Inferior parietal cortex (tissue), 1 donor: Measurements from ENCODE around the gene LENG9.
"Not testable (repeated sequence)": the region's sequence is repeated elsewhere in the genome, so short reads cannot be mapped to it uniquely, and the experiment has no call there.

Experiments
- DNase-seq: peaks from one replicate; pipeline ENCODE4 v3.0.0-alpha.2; 2016; ENCODE audit errors: extremely low spot score

Gene LENG9

GRCh38 chr19:54459282-54460229 is 4.0 kb downstream of the LENG9 start:
- no peak for DNase-seq

DNA sequence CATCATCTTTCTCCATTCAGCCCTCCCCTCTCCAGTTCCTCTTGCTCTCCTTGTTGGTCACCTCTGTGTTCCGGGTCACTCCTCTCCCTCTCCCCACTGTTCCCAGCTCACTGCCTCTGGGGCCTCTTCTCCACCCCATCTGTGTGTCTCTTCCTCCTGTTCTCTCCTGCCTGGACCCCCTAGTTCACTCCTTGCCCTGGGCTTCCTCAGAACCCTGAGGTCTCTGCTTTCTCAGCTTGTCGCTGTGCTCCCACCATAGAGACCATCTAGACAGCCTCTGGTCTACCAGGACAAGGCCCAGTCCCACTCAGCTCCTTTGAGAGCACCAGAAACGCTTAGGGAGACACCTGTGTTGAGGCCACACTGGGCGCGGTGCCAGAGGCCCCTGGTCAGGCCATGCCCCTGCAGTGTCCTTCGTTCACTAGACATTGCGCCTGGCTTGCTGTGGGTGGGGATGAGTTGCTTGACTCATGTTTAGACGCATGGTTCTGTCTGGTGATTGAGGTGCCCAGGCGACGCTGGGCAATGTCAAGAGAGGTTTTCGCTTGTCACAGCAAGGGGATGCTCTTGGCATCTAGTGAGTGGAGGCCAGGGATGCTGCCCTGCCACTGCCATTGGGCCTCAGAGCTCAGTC is 4.8 kb downstream of the LENG9 start:
- no peak for DNase-seq

DNA sequence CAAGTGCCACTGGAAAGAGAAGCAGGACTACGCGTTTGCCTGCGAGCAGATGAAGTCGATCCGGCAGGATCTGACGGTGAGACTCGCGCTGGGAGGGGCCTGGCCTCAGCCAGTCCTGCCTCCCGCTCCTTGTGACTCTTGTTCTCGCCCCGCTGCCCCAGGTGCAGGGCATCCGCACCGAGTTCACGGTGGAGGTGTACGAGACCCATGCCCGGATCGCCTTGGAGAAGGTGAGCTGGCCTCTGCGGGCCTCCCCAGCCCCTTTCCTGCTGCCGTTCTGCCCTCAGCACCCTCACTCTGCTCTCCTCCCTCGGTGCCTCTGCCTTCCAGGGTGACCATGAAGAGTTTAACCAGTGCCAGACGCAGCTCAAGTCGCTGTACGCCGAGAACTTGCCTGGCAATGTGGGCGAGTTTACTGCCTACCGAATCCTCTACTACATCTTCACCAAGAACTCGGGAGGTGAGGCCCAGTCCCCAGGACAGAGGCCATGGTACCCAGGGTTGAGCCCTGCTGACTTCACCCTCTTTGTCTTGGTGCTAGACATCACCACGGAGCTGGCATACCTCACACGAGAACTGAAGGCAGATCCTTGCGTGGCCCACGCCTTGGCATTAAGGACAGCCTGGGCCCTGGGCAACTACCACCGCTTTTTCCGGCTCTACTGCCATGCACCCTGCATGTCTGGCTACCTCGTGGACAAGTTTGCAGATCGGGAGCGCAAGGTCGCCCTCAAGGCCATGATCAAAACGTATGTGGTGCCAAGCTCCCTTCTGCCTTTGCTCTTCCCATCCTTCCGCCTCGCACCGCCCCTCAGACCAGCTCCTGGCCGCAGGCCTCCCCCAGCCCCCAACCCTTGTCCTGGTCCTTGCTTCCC is 5.6 kb downstream of the LENG9 start:
- no peak for DNase-seq

- no peak for DNase-seq
Measured at GRCh38 chr19:54456423-54457373, 6.9 kb downstream of the LENG9 start.

- no peak for DNase-seq
Measured at GRCh38 chr19:54455786-54456422, 7.7 kb downstream of the LENG9 start.

GRCh38 chr19:54454781-54455675 is 8.6 kb downstream of the LENG9 start:
- no peak for DNase-seq

DNA sequence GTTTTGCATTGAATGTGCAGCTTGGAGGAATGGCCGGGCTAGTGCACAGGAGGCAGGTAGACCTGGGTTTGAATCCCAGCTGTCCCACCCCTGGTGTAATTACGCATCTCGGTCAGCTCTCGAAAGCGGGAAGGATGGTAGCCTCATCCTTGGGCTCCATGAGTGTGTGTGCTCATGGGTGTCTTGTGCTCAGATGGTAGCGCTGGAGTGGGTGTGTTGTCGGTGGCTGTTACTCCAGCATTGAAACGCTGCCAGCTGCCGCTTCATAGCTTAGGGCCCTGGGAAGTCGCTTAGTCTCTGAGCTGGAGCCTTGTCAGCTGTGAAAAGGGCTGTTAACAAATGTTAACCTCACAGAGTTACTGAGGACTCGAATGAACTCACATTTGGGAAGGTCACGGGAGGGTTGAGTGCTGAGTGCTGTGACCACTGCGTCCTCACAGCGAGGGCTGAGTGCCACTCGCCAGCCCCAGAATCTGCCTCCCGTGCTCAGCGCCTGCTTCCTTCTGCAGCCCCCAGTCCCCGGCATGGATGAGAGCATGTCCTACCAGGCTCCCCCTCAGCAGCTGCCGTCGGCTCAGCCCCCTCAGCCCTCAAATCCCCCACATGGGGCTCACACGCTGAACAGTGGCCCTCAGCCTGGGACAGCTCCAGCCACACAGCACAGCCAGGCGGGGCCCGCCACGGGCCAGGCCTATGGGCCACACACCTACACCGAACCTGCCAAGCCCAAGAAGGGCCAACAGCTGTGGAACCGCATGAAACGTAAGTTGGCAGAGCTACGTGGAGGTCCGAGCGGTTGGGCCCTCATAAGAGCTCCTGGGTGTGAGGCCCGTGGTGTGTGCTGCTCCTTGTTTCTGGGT is 9.4 kb downstream of the LENG9 start:
- DNase-seq = no peak

DNA sequence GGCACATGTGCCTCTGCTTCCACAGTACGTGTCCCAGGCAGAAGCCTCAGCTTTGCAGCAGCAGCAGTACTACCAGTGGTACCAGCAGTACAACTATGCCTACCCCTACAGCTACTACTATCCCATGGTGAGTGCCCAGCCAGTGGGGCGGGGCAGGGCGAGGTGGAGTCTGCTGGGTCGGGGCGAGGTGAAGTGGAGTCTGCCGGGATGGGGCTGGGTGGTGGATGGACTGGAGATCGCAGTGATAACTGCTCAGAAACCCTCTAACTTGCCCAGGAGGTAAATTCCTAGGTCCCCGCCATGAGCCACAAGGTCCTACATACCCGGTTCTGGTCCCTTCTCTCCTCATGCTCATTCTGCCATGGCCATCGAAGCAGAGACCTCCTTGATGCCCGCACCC is 11.0 kb downstream of the LENG9 start:
- DNase-seq = no peak

DNA sequence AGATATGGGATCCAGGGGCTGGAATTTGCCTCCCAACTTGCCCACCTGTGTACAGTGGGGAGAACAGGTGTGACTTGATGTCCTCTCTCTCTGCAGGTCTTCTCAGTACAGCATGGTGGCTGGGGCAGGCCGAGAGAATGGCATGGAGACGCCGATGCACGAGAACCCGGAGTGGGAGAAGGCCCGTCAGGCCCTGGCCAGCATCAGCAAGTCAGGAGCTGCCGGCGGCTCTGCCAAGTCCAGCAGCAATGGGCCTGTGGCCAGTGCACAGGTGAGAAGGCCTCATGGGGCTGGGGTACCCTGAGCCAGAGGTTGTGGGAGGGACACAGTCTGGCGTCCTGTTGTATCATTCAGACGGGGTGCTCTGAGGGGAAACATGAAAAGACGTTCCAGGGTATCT is 11.6 kb downstream of the LENG9 start:
- DNase-seq = no peak

- DNase-seq = no peak
Measured at GRCh38 chr19:54451331-54451871, 12.2 kb downstream of the LENG9 start.

GRCh38 chr19:54449701-54450069 is 13.9 kb downstream of the LENG9 start:
- DNase-seq = no peak

DNA sequence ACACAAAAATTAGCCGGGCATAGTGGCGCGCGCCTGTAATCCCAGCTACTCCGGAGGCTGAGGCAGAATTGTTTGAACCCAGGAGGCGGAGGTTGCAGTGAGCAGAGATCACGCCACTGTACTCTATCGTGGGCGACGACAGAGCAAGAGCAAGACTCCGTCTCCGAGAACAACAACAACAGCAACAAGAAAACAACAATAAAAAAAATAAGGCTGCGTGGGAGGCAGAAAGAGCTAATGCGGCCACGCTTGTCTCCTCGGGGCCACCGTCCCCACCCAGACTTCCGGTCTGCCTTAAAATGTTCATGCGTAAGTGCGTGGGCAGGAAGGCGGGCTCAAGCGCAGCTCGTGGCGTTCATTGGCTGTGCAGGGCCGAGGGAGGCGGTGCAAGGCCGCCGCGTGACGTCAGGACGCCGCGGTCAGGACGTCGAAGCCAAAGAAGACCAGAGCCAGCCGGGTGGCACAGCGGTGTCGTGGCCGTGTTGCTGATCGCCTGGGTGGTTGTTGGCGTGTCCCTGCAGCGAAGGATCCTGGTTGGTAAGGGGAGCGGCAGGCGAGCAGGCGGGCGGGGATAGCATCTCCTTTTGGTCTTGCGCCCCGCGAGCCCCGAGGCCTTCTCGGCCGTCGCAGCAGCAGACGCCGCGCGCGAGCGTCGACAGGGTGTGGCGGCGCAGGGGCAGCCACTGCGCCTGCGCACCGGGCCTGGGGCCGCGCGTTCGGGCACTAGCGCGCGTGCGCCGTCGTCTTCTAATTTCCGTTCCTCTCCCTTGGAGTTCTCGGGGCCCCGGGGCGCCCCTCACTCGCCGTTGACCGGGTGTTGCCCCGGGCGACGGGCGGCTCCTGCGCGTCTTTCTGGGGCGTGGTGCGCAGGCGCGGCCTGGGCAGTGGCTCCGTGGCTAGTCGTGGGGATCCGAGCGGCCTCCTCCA is 14.5 kb downstream of the LENG9 start, which contains the start of gene LENG8:
Gene LENG8 (plus strand): TSS at position 426 of the 927 bp plus-strand sequence. CDS start 2,146 bp downstream, outside the sequence.
- DNase-seq = peak; percentile 98

- DNase-seq = no peak
Measured at GRCh38 chr19:54448040-54448773, 15.4 kb downstream of the LENG9 start.

- DNase-seq = not testable (repeated sequence)
Measured at GRCh38 chr19:54446349-54446748, 17.2 kb downstream of the LENG9 start.

GRCh38 chr19:54444737-54445136 is 18.8 kb downstream of the LENG9 start:
- DNase-seq = no peak

DNA sequence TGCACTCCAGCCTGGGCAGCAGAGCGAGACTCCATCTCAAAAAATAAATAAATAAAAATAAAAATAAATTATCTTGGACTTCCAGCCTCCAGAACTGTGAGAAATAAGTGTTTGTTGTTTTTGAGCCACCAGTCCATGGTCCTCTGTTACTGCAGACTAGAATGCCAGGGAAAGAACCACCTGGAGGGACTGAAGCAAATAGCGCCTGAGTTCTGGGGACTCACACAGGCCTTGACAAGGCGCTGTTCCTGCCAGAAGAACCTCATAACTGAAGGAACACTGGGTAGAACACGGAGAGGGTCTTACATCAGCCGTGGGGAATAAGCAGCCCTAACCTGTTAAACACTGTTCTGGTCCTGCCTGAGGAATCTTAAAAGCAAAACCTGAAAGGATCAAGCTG is 22.9 kb downstream of the LENG9 start:
- no peak for DNase-seq
